Neural cell (in vitro differentiated cells): Measurements from ENCODE around the gene MYH6. TPM values are rescaled to one million over a fixed set of nuclear protein-coding genes. Genes with fewer than 3 reads are reported as not detected.

Source experiments
- H2AFZ ChIP-seq: fragments of 200-600, 300-800 bp; sonication (generic), shearing (Covaris generic); 2 replicates; pipeline ENCODE4 v1.6.0; 2014; ENCODE audit warnings: low read depth, mild to moderate bottlenecking, antibody characterized with exemption, low read length, moderate library complexity
- H3F3A ChIP-seq: fragments of 200-600 bp; shearing (Covaris generic); 2 replicates; pipeline ENCODE4 v1.6.1; 2016; ENCODE audit warnings: mild to moderate bottlenecking, moderate library complexity, mixed read lengths, antibody characterized with exemption, low read length; ENCODE audit not compliant: insufficient read depth, poor library complexity, severe bottlenecking
- H3K27ac ChIP-seq: fragments of 200-600, 300-800 bp; sonication (generic), shearing (Covaris generic); 2 replicates; pipeline ENCODE4 v1.5.1; 2014; ENCODE audit warnings: mild to moderate bottlenecking, low read length, moderate library complexity
- H3K27me3 ChIP-seq: fragments of 300-800, 200-600 bp; sonication (generic), shearing (Covaris generic); 2 replicates; pipeline ENCODE4 v1.6.0; 2014; ENCODE audit warnings: mild to moderate bottlenecking, low read depth, low read length, moderate library complexity; ENCODE audit not compliant: insufficient read depth
- H3K36me3 ChIP-seq: fragments of 300-800, 200-600 bp; sonication (generic), shearing (Covaris generic); 2 replicates; pipeline ENCODE4 v1.5.1; 2014; ENCODE audit warnings: mild to moderate bottlenecking, antibody characterized with exemption, low read length, moderate library complexity; ENCODE audit not compliant: insufficient read depth
- H3K4me2 ChIP-seq: fragments of 300-800, 200-600 bp; sonication (generic), shearing (Covaris generic); 2 replicates; pipeline ENCODE4 v1.6.0; 2014; ENCODE audit warnings: mild to moderate bottlenecking, low read length
- H3K4me3 ChIP-seq: fragments of 300-800, 200-600 bp; sonication (generic), shearing (Covaris generic); 2 replicates; pipeline ENCODE4 v1.5.1; 2014; ENCODE audit warnings: mild to moderate bottlenecking, low read length, moderate library complexity
- H3K79me2 ChIP-seq: fragments of 200-600 bp; shearing (Covaris generic); replicated peaks from 2 replicates; pipeline ENCODE4 v1.6.0; 2014; ENCODE audit warnings: mild to moderate bottlenecking, low read length, moderate library complexity; ENCODE audit not compliant: insufficient read depth
- H3K9ac ChIP-seq: fragments of 300-800, 200-600 bp; sonication (generic), shearing (Covaris generic); 2 replicates; pipeline ENCODE4 v1.6.1; 2016; ENCODE audit warnings: mild to moderate bottlenecking, low read length, mixed read lengths
- H3K9me2 ChIP-seq: fragments of 200-600 bp; shearing (Covaris generic); 2 replicates; pipeline ENCODE4 v1.6.1; 2016; ENCODE audit warnings: mild to moderate bottlenecking, low read length, mixed read lengths; ENCODE audit not compliant: insufficient read depth
- H3K9me3 ChIP-seq: fragments of 200-600, 300-800 bp; sonication (generic), shearing (Covaris generic); 2 replicates; pipeline ENCODE4 v1.6.1; 2016; ENCODE audit warnings: mild to moderate bottlenecking, mixed run types, low read length, moderate library complexity, mixed read lengths
- H4K20me1 ChIP-seq: fragments of 200-600 bp; shearing (Covaris generic); 2 replicates; pipeline ENCODE4 v1.6.1; 2016; ENCODE audit warnings: mild to moderate bottlenecking, mixed run types; ENCODE audit not compliant: insufficient read depth
- CTCF ChIP-seq: fragments of 450-650 bp; IDR thresholded peaks from 2 replicates; pipeline ENCODE4 v1.5.1; 2014; ENCODE audit warnings: antibody characterized with exemption, mild to moderate bottlenecking, moderate library complexity; ENCODE audit not compliant: poor library complexity, severe bottlenecking
- EP300 ChIP-seq: fragments of 450-650 bp; conservative IDR thresholded peaks from 2 replicates; pipeline ENCODE4 v1.6.1; 2014; ENCODE audit warnings: antibody characterized with exemption, mild to moderate bottlenecking, moderate library complexity; ENCODE audit not compliant: poor library complexity, severe bottlenecking
- EZH2 ChIP-seq: fragments of 200-600, 300-800 bp; shearing (Covaris generic), sonication (generic); IDR thresholded peaks from 2 replicates; pipeline ENCODE4 v1.6.1; 2014; ENCODE audit warnings: antibody characterized with exemption, low read length, borderline replicate concordance, mild to moderate bottlenecking; ENCODE audit not compliant: insufficient read depth, poor library complexity, severe bottlenecking
- MXI1 ChIP-seq: fragments of 450-650 bp; conservative IDR thresholded peaks from 2 replicates; pipeline ENCODE4 v1.6.1; 2014; ENCODE audit warnings: antibody characterized with exemption, mild to moderate bottlenecking; ENCODE audit not compliant: poor library complexity, severe bottlenecking
- POLR2AphosphoS5 ChIP-seq: IDR thresholded peaks from 2 replicates; pipeline ENCODE4 v1.6.1; 2012
- RAD21 ChIP-seq: fragments of 450-650 bp; conservative IDR thresholded peaks from 2 replicates; pipeline ENCODE4 v1.6.1; 2014; ENCODE audit warnings: antibody characterized with exemption, mild to moderate bottlenecking, moderate library complexity
- REST ChIP-seq: IDR thresholded peaks from 2 replicates; pipeline ENCODE4 v1.6.1; 2012; ENCODE audit warnings: borderline replicate concordance
- SMC3 ChIP-seq: fragments of 450-650 bp; conservative IDR thresholded peaks from 2 replicates; pipeline ENCODE4 v1.6.1; 2014; ENCODE audit warnings: antibody characterized with exemption, mild to moderate bottlenecking, moderate library complexity; ENCODE audit not compliant: poor library complexity
- TAF1 ChIP-seq: IDR thresholded peaks from 2 replicates; pipeline ENCODE4 v1.6.1; 2012; ENCODE audit warnings: low read depth
- polyA plus RNA-seq: library from polyadenylated mRNA; depleted of rRNA; stranded (reverse); fragments of >200 nt; gene quantifications from 2 replicates; pipeline ENCODE4 v1.2.3, GENCODE V29; 2014

The MYH6 gene
- polyA plus RNA-seq, 1 donor from 2014 or later = not detected

GRCh38 chr14:23441076-23441475 is 33.0 kb upstream of the MYH6 start:
- no peaks in the 10 kb centered on the region for H3K79me2 ChIP-seq
- no peaks in the 10 kb centered on the region for H3K27me3 ChIP-seq
- no peak for TF ChIP-seq EZH2
- TF ChIP-seq TAF1 = no peak
- no peak for TF ChIP-seq CTCF
- TF ChIP-seq RAD21 = no peak
- TF ChIP-seq EP300 = no peak
- no peak for TF ChIP-seq REST
- no peak for TF ChIP-seq MXI1
- TF ChIP-seq SMC3 = no peak
- no peak for TF ChIP-seq POLR2AphosphoS5
- no peaks in the 10 kb centered on the region for H3K36me3 ChIP-seq
- no peak overlapping the region for H3K27ac ChIP-seq
- H3K9ac ChIP-seq = no peak overlapping the region
- no peak overlapping the region for H3K4me3 ChIP-seq
- H3K9me2 ChIP-seq = no peaks in the 10 kb centered on the region
- no peak overlapping the region for H3K4me2 ChIP-seq
- peaks cover 2% of the 10 kb centered on the region for H3F3A ChIP-seq
- no peaks in the 10 kb centered on the region for H4K20me1 ChIP-seq
- no peaks in the 10 kb centered on the region for H3K9me3 ChIP-seq
- H2AFZ ChIP-seq = no peak overlapping the region

GRCh38 chr14:23439107-23439835 is 31.2 kb upstream of the MYH6 start:
- no peak for TF ChIP-seq SMC3
- no peak for TF ChIP-seq EZH2
- no peak for TF ChIP-seq CTCF
- TF ChIP-seq POLR2AphosphoS5 = no peak
- no peak for TF ChIP-seq TAF1
- no peak for TF ChIP-seq REST
- no peak for TF ChIP-seq MXI1
- TF ChIP-seq EP300 = no peak
- TF ChIP-seq RAD21 = no peak

More at GRCh38 chr14:23439107-23439835, 31.2 kb upstream of the MYH6 start:
- H3K79me2 ChIP-seq = no peaks in the 10 kb centered on the region
- H3K4me3 ChIP-seq = no peak overlapping the region
- no peaks in the 10 kb centered on the region for H3K36me3 ChIP-seq
- no peak overlapping the region for H3K4me2 ChIP-seq
- peaks cover 5% of the 10 kb centered on the region for H3F3A ChIP-seq
- no peaks in the 10 kb centered on the region for H3K9me2 ChIP-seq
- no peak overlapping the region for H3K27ac ChIP-seq
- H2AFZ ChIP-seq = no peak overlapping the region
- H4K20me1 ChIP-seq = no peaks in the 10 kb centered on the region
- H3K9me3 ChIP-seq = no peaks in the 10 kb centered on the region
- H3K27me3 ChIP-seq = no peaks in the 10 kb centered on the region
- peak overlapping the region; percentile 13 for H3K9ac ChIP-seq
